Heart left ventricle (tissue), 16 donors: ENCODE results near the gene GRM7. TPM values are rescaled to one million over a fixed set of nuclear protein-coding genes. Genes with fewer than 3 reads are reported as not detected.
A peak's percentile ranks its signal among the peaks of the same experiment; 100 is the strongest.

Experiments
- ATAC-seq, 4 donors: fragments of 200-7000 bp; cut with Tn5 transposase; one replicate each; pipeline ENCODE4 v1.9.1; 2020 to 2022; ENCODE audit warnings: moderate library complexity in 4 of 4, mild to moderate bottlenecking in 3 of 4, moderate number of reproducible peaks in 1 of 4
- DNase-seq, 5 donors: peaks; one replicate each; pipeline ENCODE4 v3.0.0-alpha.2; 2020
- H3K27ac ChIP-seq, 12 donors: fragments of 200-600 bp; sonication (generic) in 4 of 12; one replicate each; pipeline versions ENCODE4 v1.5.0 to v1.8.0; 2016 to 2022; ENCODE audit warnings: mild to moderate bottlenecking in 2 of 12
- H3K27me3 ChIP-seq, 9 donors: fragments of 200-600 bp; sonication (generic) in 2 of 9; one replicate each; pipeline versions ENCODE4 v1.5.1 to v1.8.0; 2016 to 2022; ENCODE audit warnings: mild to moderate bottlenecking in 3 of 9
- H3K36me3 ChIP-seq, 9 donors: fragments of 200-600 bp; sonication (generic) in 2 of 9; one replicate each; pipeline versions ENCODE4 v1.5.0 to v1.8.0; 2018 to 2022; ENCODE audit warnings: mild to moderate bottlenecking in 2 of 9
- H3K4me1 ChIP-seq, 12 donors: fragments of 200-600 bp; sonication (generic) in 4 of 12; one replicate each; pipeline versions ENCODE4 v1.5.0 to v1.8.0; 2016 to 2022; ENCODE audit warnings: mild to moderate bottlenecking in 3 of 12
- H3K4me3 ChIP-seq, 12 donors: fragments of 200-600 bp; sonication (generic) in 4 of 12; one replicate each; pipeline versions ENCODE4 v1.5.0 to v1.8.0; 2017 to 2022; ENCODE audit warnings: mild to moderate bottlenecking in 9 of 12, moderate library complexity in 4 of 12
- H3K9me3 ChIP-seq, 12 donors: fragments of 200-600 bp; sonication (generic) in 4 of 12; one replicate each; pipeline versions ENCODE4 v1.5.0 to v1.8.0; 2016 to 2022; ENCODE audit warnings: mild to moderate bottlenecking in 1 of 12
- POLR2A ChIP-seq, 2 donors: fragments of 450-650 bp; IDR thresholded peaks; one replicate each; pipeline ENCODE4 v1.6.1; 2017; ENCODE audit warnings: antibody characterized with exemption in 2 of 2, mild to moderate bottlenecking in 2 of 2, moderate library complexity in 2 of 2
- WGBS, 4 donors: extraction: QIAGEN DNeasy Blood & Tissue Kit in 2 of 4; methylation state at CpG; one replicate each; pipeline versions ENCODE4 v1.1.5 to v1.1.7; 2013 to 2018; 5-methylcytosine and 5-hydroxymethylcytosine counted together
- intact Hi-C, 10 donors: fragments of 100-400 bp; cut with DNase I; formaldehyde crosslinking; loops; one replicate each; pipeline versions ENCODE4 v1.11.1 to v1.14.2; 2022
- polyA plus RNA-seq, 2 donors: library from polyadenylated mRNA; stranded (reverse); fragments of 200-250 nt; gene quantifications; one replicate each; pipeline ENCODE4 v1.2.3, GENCODE V29; 2013
- total RNA-seq, 9 donors: library from RNA; depleted of rRNA in 2 of 9; stranded (reverse); fragments of >200 nt in 2 of 9; fragmentation: NEBNext Ultra II Directional in 3 of 9; extraction: Animal tissue kit (Norgen Biotek cat#: 25700) in 3 of 9; gene quantifications; one replicate each; pipeline versions ENCODE4 v1.1.0 to v1.2.4, GENCODE V29; 2016 to 2023
- TF ChIP-seq, protein P1 (sequence below), 12 donors: fragments of 200-600 bp; sonication (generic) in 4 of 12; IDR thresholded peaks; one replicate each; pipeline versions ENCODE4 v1.5.0 to v1.8.0; 2018 to 2022; ENCODE audit warnings: antibody characterized with exemption in 12 of 12, mild to moderate bottlenecking in 5 of 12
- donor health status: ischemic (EF 13 %, LVEDD 7.1; RV severe dilation, severe dysfunction).
- donor health status: healthy with polysubstance abuse.
- donor health status: DM: no; HTN: yes; CAD: no.
- donor health status: DM: no; HTN: no; CAD: no.
- donor health status: ischemic (EF 25% LVEDD 6.9; RV normal size, moderate dysfunction).
- donor health status: ischemic (EF 25% LVEDD 5.7; RV mildly dilated, moderate dysfunction).
- donor health status: healthy.
- donor health status: DM: yes; HTN: yes; CAD: no.
- donor health status: ischemic (EF 35%, LVEDD 5.7; RV mildly dilated, moderate dysfunction).
- donor health status: nonischemic (EF 11% LVEDD 7.7; RV severe dilation, severe dysfunction).
- donor health status: DM: yes; HTN: yes; CAD: no.
- donor health status: PGD.
- donor health status: ischemic (EF 29% LVEDD 5.4; RV normal size, mild dysfunction).
- donor health status: nonischemic (EF 23%, LVEDD 6.1; RV moderate dilation, normal function).

Gene GRM7
- total and polyA plus RNA-seq, 11 donors = not detected

- H3K9me3 ChIP-seq = peaks cover 0 to 6% (median 0%) of the 10 kb centered on the region in 12 donors
- intact Hi-C loops = no loop called here
- no peak for DNase-seq
- ATAC-seq = no peak
- WGBS, 4 donors = 78 to 88% (median 83%) methylated on average over 4 of the region's 4 CpGs
- no peak overlapping the region for H3K27ac ChIP-seq
- TF ChIP-seq, protein P1, sequence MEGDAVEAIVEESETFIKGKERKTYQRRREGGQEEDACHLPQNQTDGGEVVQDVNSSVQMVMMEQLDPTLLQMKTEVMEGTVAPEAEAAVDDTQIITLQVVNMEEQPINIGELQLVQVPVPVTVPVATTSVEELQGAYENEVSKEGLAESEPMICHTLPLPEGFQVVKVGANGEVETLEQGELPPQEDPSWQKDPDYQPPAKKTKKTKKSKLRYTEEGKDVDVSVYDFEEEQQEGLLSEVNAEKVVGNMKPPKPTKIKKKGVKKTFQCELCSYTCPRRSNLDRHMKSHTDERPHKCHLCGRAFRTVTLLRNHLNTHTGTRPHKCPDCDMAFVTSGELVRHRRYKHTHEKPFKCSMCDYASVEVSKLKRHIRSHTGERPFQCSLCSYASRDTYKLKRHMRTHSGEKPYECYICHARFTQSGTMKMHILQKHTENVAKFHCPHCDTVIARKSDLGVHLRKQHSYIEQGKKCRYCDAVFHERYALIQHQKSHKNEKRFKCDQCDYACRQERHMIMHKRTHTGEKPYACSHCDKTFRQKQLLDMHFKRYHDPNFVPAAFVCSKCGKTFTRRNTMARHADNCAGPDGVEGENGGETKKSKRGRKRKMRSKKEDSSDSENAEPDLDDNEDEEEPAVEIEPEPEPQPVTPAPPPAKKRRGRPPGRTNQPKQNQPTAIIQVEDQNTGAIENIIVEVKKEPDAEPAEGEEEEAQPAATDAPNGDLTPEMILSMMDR (IDR thresholded peaks at IDR 0.05) = no peak
- H3K27me3 ChIP-seq = no peaks in the 10 kb centered on the region
- no peak overlapping the region for H3K4me3 ChIP-seq
- H3K36me3 ChIP-seq = no peaks in the 10 kb centered on the region
- no peaks in the 10 kb centered on the region for H3K4me1 ChIP-seq
These were observed 920.5 kb downstream of the GRM7 start for GRCh38 chr3:7781395-7781794.

GRCh38 chr3:7787871-7788828 lies 927.2 kb downstream of the GRM7 start:
- no peaks in the 10 kb centered on the region for H3K27me3 ChIP-seq
- DNase-seq (no peak), ATAC-seq (no peak)
- no peak overlapping the region for H3K27ac ChIP-seq
- H3K9me3 ChIP-seq = peaks cover 0 to 6% (median 0%) of the 10 kb centered on the region in 12 donors
- no peaks in the 10 kb centered on the region for H3K4me1 ChIP-seq
- no peak for TF ChIP-seq POLR2A (IDR thresholded peaks at IDR 0.05)
- TF ChIP-seq, protein P1 (IDR thresholded peaks at IDR 0.05) = peak in 2 of 12 donors; percentile 6 to 24
- intact Hi-C loops = no loop called here
- H3K4me3 ChIP-seq = no peak overlapping the region
- 52 to 54% (median 53%) methylated on average over 5 of the region's 5 CpGs for WGBS, 4 donors
- H3K36me3 ChIP-seq = no peaks in the 10 kb centered on the region

DNA sequence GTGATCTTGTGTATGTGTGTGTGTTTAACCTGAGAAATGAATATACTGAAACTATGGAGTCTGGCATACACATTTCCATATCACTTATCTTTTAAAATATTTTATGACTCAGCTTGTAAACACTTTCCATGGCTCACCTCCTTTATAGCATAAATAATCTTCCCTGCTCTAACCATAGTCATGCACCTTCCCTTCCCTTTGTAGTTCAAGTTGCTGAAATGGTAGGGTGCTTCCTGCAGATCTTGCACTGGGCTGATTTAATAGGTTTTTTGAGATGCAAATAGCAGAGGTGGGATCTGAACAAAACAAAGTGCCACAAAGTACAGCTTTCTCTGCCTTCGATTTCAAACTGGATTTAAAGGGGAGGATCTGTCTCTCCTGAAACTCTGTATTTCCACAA lies 928.0 kb downstream of the GRM7 start:
- ATAC-seq (no peak), DNase-seq (no peak)
- Histone ChIP-seq H3K27ac (no peak overlapping the region), H3K9me3 (peaks cover 0 to 4% (median 0%) of the 10 kb centered on the region in 12 donors), H3K4me3 (no peak overlapping the region), H3K27me3 (no peaks in the 10 kb centered on the region), H3K36me3 (no peaks in the 10 kb centered on the region), H3K4me1 (no peaks in the 10 kb centered on the region)
- TF ChIP-seq, protein P1 (IDR thresholded peaks at IDR 0.05) = no peak
- TF ChIP-seq POLR2A (IDR thresholded peaks at IDR 0.05) = no peak
- 45 to 50% (median 49%) methylated on average over 1 of the region's 1 CpG for WGBS, 4 donors
- intact Hi-C loops = no loop called here

DNA sequence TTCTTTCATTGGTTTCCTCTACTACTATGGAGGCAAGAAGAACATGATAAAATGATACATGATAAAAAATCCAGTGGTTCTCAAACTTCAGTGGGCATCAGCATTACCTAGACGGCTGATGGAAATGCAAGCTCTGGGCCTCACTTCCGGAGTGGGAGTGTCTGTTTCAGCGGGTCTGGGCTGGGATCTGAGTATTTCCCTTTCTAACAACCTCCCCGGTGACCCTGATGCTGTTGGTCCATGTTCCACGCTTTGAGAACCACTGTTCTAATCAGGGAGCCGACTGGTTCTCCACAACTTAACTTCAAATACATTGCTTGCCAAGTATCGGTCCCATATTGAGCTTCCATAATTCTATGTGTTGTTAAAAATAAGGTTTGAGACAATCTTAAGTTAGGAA lies 928.4 kb downstream of the GRM7 start:
- H3K4me1 ChIP-seq = no peaks in the 10 kb centered on the region
- no peak overlapping the region for H3K4me3 ChIP-seq
- H3K27ac ChIP-seq = no peak overlapping the region
- H3K27me3 ChIP-seq = no peaks in the 10 kb centered on the region
- no peak for TF ChIP-seq POLR2A (IDR thresholded peaks at IDR 0.05)
- TF ChIP-seq, protein P1 (IDR thresholded peaks at IDR 0.05) = no peak
- intact Hi-C loops = no loop called here
- H3K36me3 ChIP-seq = no peaks in the 10 kb centered on the region
- ATAC-seq = no peak
- WGBS, 4 donors = 60 to 71% (median 67%) methylated on average over 7 of the region's 7 CpGs
- no peak for DNase-seq
- H3K9me3 ChIP-seq = no peaks in the 10 kb centered on the region
